RWPE2 (cell line): ENCODE measurements around the gene CLSTN2.

Source experiments
- ATAC-seq: fragments of 200-7000 bp; cut with Tn5 transposase; 3 replicates; pipeline ENCODE4 v1.9.1; 2021; ENCODE audit warnings: low read depth
- DNase-seq: peaks from one replicate; pipeline ENCODE4 v3.0.0-alpha.2; 2020; ENCODE audit warnings: low spot score
- H3K27ac ChIP-seq: fragments of 450-650 bp; 2 replicates; pipeline ENCODE4 v1.5.1; 2017; ENCODE audit warnings: mild to moderate bottlenecking; ENCODE audit not compliant: poor library complexity, severe bottlenecking
- H3K27me3 ChIP-seq: fragments of 250-450 bp; sonication (Bioruptor Pico); 2 replicates; pipeline ENCODE4 v1.5.1; 2021; ENCODE audit warnings: mild to moderate bottlenecking, moderate library complexity; ENCODE audit not compliant: insufficient read depth, poor library complexity, severe bottlenecking
- H3K36me3 ChIP-seq: fragments of 250-450 bp; sonication (Bioruptor Pico); 2 replicates; pipeline ENCODE4 v1.5.1; 2020; ENCODE audit warnings: low read depth, mild to moderate bottlenecking, moderate library complexity
- H3K4me1 ChIP-seq: fragments of 250-450 bp; sonication (Bioruptor Pico); 2 replicates; pipeline ENCODE4 v1.5.1; 2021; ENCODE audit warnings: mild to moderate bottlenecking, moderate library complexity; ENCODE audit not compliant: insufficient read depth, poor library complexity, severe bottlenecking
- H3K4me3 ChIP-seq: fragments of 250-450 bp; sonication (Bioruptor Pico); 2 replicates; pipeline ENCODE4 v1.5.1; 2021; ENCODE audit warnings: mild to moderate bottlenecking, moderate library complexity; ENCODE audit not compliant: severe bottlenecking
- H3K9me3 ChIP-seq: fragments of 250-450 bp; sonication (Bioruptor Pico); 2 replicates; pipeline ENCODE4 v1.5.1; 2021; ENCODE audit warnings: mild to moderate bottlenecking, moderate library complexity; ENCODE audit not compliant: severe bottlenecking
- TF ChIP-seq, protein P1 (sequence below): fragments of 450-650 bp; IDR thresholded peaks from one replicate; pipeline ENCODE4 v1.5.1; 2017; ENCODE audit warnings: mild to moderate bottlenecking, moderate library complexity; ENCODE audit not compliant: poor library complexity, severe bottlenecking

Gene CLSTN2

DNA sequence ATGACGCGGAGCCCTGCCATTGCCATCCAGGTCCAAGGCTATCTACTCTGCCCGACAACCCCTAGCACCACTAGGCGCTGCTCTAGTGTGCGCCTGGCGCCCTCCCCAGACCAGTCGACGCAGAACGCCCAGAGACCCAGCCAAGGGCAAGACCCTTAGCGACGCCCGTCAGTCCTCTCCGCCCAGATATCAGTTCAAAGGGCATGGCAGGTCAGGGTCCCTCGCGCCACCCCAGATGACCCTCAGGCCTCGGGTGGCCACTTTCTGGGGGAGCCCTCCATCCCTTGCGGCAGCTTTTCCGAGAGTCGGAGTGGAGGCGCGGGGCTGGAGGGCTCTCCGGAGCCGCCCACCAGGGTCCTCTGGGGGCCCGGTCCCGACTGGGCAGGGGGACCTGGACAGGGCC lies 371 bp upstream of the CLSTN2 start:
- TF ChIP-seq, protein P1, sequence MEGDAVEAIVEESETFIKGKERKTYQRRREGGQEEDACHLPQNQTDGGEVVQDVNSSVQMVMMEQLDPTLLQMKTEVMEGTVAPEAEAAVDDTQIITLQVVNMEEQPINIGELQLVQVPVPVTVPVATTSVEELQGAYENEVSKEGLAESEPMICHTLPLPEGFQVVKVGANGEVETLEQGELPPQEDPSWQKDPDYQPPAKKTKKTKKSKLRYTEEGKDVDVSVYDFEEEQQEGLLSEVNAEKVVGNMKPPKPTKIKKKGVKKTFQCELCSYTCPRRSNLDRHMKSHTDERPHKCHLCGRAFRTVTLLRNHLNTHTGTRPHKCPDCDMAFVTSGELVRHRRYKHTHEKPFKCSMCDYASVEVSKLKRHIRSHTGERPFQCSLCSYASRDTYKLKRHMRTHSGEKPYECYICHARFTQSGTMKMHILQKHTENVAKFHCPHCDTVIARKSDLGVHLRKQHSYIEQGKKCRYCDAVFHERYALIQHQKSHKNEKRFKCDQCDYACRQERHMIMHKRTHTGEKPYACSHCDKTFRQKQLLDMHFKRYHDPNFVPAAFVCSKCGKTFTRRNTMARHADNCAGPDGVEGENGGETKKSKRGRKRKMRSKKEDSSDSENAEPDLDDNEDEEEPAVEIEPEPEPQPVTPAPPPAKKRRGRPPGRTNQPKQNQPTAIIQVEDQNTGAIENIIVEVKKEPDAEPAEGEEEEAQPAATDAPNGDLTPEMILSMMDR: peak; percentile 20
- H3K9me3 ChIP-seq: no peaks in the 10 kb centered on the region
- peak overlapping the region; percentile 16 for H3K4me3 ChIP-seq
- H3K36me3 ChIP-seq: no peaks in the 10 kb centered on the region
- DNase-seq: no peak
- H3K27me3 ChIP-seq: peaks cover 47% of the 10 kb centered on the region
- no peaks in the 10 kb centered on the region for H3K4me1 ChIP-seq
- H3K27ac ChIP-seq: no peak overlapping the region
- ATAC-seq: peak; percentile 50; the same call in 1 of the 3 replicates

DNA sequence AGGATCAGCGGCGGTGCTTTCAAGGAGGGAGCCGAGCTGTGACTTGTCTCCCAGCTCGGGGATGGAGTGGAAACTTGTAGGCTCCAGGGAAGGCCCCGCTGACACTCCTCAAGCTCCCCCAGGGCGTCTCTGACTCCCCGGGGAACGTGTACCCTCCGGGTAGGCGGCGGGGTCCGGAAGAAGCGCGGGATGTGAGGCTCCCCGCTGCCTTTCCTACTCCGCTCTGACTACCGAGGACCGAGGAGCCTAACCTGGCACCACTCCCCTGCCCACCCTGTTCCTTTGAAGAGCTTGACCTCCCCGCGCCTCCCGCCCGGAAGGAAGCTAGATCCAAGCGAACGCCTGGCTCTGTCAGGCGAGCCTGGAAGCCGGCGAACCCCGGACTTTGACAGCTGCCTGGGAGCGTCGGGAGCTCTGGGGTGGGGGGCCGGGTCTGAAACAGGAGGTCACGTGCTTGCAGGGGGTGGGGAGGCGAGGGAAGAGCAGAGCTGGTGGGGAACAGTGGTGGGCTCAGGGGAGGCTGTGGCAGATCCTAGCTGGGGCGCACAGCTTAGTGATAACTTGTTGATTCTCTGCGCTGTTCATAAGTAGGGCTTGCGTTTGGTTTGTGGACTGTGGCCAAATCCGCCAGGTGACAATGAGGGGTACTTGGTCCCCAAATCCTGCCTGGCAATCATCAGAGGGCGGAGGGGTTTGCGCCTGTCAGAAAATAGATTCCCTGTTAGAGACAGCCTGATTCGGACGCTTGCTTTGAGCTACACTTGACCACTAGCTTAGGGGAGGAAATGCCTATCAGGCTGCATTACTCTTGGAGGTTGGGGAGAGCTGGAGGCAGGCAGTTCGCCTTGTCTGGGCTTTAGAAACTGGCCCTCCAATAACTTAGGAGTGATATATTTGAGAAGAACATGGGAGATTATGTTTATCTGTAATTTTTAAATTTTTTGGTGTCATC lies 1.2 kb downstream of the CLSTN2 start:
- H3K27me3 ChIP-seq: peaks cover 47% of the 10 kb centered on the region
- no peaks in the 10 kb centered on the region for H3K36me3 ChIP-seq
- TF ChIP-seq, protein P1: no peak
- no peaks in the 10 kb centered on the region for H3K4me1 ChIP-seq
- H3K9me3 ChIP-seq: no peaks in the 10 kb centered on the region
- no peak for DNase-seq
- ATAC-seq: peak; percentile 30; the same call in 2 of the 3 replicates
- H3K27ac ChIP-seq: no peak overlapping the region
- H3K4me3 ChIP-seq: no peak overlapping the region

DNA sequence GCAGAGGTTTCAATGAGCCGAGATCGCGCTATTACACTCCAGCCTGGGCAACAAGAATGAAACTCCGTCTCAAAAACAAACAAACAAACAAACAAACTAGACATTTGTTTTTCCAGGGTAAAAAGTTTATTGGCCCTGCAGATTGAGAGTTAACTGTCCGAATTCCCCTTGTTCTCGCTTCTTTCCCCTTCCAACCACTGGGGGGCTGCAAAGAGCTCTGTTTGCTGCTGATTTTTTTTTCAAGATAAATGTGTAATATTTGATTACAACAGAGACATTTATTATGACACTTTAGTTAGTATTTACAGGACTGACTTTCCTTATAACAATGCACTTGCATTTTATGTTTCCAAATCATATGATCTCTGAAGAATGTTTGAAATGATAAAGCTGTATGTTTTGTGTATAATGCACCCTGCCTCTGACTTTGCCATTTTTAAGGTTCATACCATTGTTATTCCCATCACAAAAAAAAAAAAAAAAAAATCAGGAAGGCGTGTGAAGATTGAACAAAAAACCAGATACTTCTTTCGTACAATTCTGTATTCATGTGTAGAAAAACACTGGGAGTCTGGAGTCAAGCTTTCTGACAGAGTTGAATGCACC lies 2.8 kb downstream of the CLSTN2 start:
- H3K27me3 ChIP-seq: peaks cover 47% of the 10 kb centered on the region
- TF ChIP-seq, protein P1: peak; percentile 84
- ATAC-seq (no peak), DNase-seq (no peak)
- no peaks in the 10 kb centered on the region for H3K4me1 ChIP-seq
- no peak overlapping the region for H3K27ac ChIP-seq
- no peaks in the 10 kb centered on the region for H3K36me3 ChIP-seq
- no peak overlapping the region for H3K4me3 ChIP-seq
- no peaks in the 10 kb centered on the region for H3K9me3 ChIP-seq

DNA sequence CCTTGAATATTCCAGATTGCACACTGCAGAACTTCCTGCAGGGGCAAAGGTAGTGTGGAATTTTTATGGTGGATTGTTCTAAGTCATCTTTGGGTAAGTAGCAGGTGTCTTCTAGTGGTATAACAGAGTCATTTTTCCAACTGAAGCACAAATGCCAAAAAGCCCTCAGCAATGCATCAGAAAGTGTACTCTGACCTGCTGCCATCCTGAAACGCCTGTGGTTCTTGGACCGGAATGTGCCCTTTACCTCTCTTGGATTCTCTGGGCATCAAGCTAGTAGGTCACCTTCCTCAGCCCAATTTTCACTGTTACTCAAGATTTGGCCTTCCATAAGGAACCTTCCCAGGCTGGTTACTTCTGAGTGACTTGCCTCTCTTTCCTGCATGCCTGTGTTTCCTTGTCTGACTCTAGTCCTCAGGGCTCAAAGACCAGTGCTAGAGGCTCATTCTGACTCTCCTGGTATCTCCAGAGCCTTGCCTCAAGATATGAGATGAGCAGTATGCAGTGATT lies 4.8 kb downstream of the CLSTN2 start:
- H3K4me3 ChIP-seq: no peak overlapping the region
- no peak overlapping the region for H3K27ac ChIP-seq
- H3K36me3 ChIP-seq: no peaks in the 10 kb centered on the region
- ATAC-seq (no peak), DNase-seq (no peak)
- peaks cover 31% of the 10 kb centered on the region for H3K27me3 ChIP-seq
- TF ChIP-seq, protein P1: no peak
- no peaks in the 10 kb centered on the region for H3K4me1 ChIP-seq
- no peaks in the 10 kb centered on the region for H3K9me3 ChIP-seq
